Stomach (tissue), 9 donors: Measurements from ENCODE around the gene RFC3. TPM values are rescaled to one million over a fixed set of nuclear protein-coding genes. Genes with fewer than 3 reads are reported as not detected.

Experiments
- DNase-seq, 2 donors: peaks; one replicate each; pipeline versions ENCODE4 v3.0.0 to v3.0.0-alpha.2; 2013 to 2019
- H3K27ac ChIP-seq, 5 donors: fragments of 200-600 bp in 4 of 5; sonication (generic) in 4 of 5; one replicate each; pipeline ENCODE4 v1.5.1; 2013 to 2019; ENCODE audit warnings: mild to moderate bottlenecking in 1 of 5, moderate library complexity in 1 of 5
- H3K27me3 ChIP-seq, 3 donors: fragments of 200-600 bp; sonication (generic); one replicate each; pipeline ENCODE4 v1.5.1; 2017 to 2019; ENCODE audit warnings: mixed run types in 1 of 3
- H3K36me3 ChIP-seq, 4 donors: fragments of 200-600 bp; sonication (generic); 1 replicate in 3 of 4; 2 replicates in 1 of 4; pipeline ENCODE4 v1.5.1; 2016 to 2019
- H3K4me1 ChIP-seq, 4 donors: fragments of 200-600 bp; sonication (generic); one replicate each; pipeline ENCODE4 v1.5.1; 2016 to 2019
- H3K4me3 ChIP-seq, 4 donors: fragments of 200-600 bp; sonication (generic) in 3 of 4; one replicate each; pipeline ENCODE4 v1.5.1; 2016 to 2019; ENCODE audit warnings: mild to moderate bottlenecking in 1 of 4
- H3K9me3 ChIP-seq, 4 donors: fragments of 200-600 bp; sonication (generic); one replicate each; pipeline ENCODE4 v1.5.1; 2016 to 2019
- CTCF ChIP-seq, 7 experiments: fragments of 450-650 bp in 4 of 7; fragments of 200-600 bp in 3 of 7; sonication (generic) in 3 of 7; IDR thresholded peaks; one replicate each; pipeline ENCODE4 v1.5.1; 2016 to 2019; ENCODE audit warnings: antibody characterized with exemption in 7 of 7, control low read depth in 2 of 7, mild to moderate bottlenecking in 1 of 7
- EP300 ChIP-seq: sonication (generic); formaldehyde crosslinking; IDR thresholded peaks from one replicate; pipeline ENCODE4 v1.6.1; 2017; ENCODE audit warnings: antibody characterized with exemption
- POLR2A ChIP-seq, 4 donors: fragments of 450-650 bp; IDR thresholded peaks; one replicate each; pipeline ENCODE4 v1.6.1; 2016; ENCODE audit warnings: antibody characterized with exemption in 4 of 4, control low read depth in 2 of 4, mild to moderate bottlenecking in 1 of 4, moderate library complexity in 1 of 4
- POLR2AphosphoS5 ChIP-seq, 3 donors: sonication (generic); formaldehyde crosslinking; IDR thresholded peaks; one replicate each; pipeline ENCODE4 v1.6.1; 2016; ENCODE audit warnings: antibody characterized with exemption in 3 of 3
- WGBS, 5 donors: extraction: QIAGEN DNeasy Blood & Tissue Kit in 3 of 5; methylation state at CpG; one replicate each; pipeline versions ENCODE4 v1.1.5 to v1.1.7; 2013 to 2018; 5-methylcytosine and 5-hydroxymethylcytosine counted together
- intact Hi-C: fragments of 100-400 bp; cut with DNase I; formaldehyde crosslinking; loops from one replicate; pipeline ENCODE4 v1.15.1; 2023; ENCODE audit warnings: low total_unique reads
- polyA plus RNA-seq, 3 donors: library from polyadenylated mRNA; stranded (reverse); fragments of 200-250 nt; gene quantifications; one replicate each; pipeline ENCODE4 v1.2.3, GENCODE V29; 2013
- total RNA-seq, 5 donors: library from RNA; depleted of rRNA; stranded (reverse); fragments of >200 nt; gene quantifications; one replicate each; pipeline versions ENCODE4 v1.1.0 to v1.2.3, GENCODE V29; 2014 to 2016
- donor health status: healthy with polysubstance abuse.
- donor health status: Bipolar disorder and iron deficiency.
- donor health status: healthy.

The RFC3 gene
- total and polyA plus RNA-seq, 8 donors: 0.58 to 27.7 (median 7.8) TPM

- no peaks in the 10 kb centered on the region for H3K27me3 ChIP-seq
- TF ChIP-seq POLR2A (IDR thresholded peaks at IDR 0.05): no peak
- no peak for TF ChIP-seq CTCF (IDR thresholded peaks at IDR 0.05)
- TF ChIP-seq EP300: no peak
- TF ChIP-seq POLR2AphosphoS5 (IDR thresholded peaks at IDR 0.05): no peak
- H3K4me3 ChIP-seq: no peak overlapping the region
- H3K36me3 ChIP-seq: peaks cover 0 to 11% (median 10%) of the 10 kb centered on the region in 4 donors
- DNase-seq: no peak
- no peak overlapping the region for H3K27ac ChIP-seq
- H3K4me1 ChIP-seq: no peaks in the 10 kb centered on the region
- no peaks in the 10 kb centered on the region for H3K9me3 ChIP-seq
- 79 to 91% (median 85%) methylated on average over 1 of the region's 1 CpG for WGBS, 5 donors
- intact Hi-C loops: no loop called here
These were observed 22.5 kb downstream of the RFC3 start for GRCh38 chr13:33840402-33840801.

DNA sequence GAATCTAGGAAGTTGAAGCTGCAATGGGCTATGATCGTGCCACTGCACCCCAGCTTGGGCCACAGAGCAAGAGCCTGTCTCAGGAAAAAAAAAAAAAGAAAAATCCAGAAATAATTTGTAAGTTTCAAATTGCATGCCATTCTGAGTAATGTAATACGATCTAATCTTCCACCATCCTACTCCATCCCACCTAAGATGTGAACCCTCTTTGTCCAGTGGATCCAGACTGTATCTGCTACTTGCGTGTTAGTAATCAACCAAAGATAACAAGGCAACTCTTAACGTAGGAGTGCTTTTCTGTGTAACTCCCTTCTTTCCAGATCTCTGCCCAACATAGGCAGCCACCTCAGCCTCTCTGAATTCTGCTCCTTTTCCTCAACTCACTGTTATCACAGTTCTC is 24.3 kb downstream of the RFC3 start:
- Histone ChIP-seq H3K36me3 (peaks cover 0 to 10% (median 5%) of the 10 kb centered on the region in 4 donors), H3K27ac (no peak overlapping the region), H3K27me3 (no peaks in the 10 kb centered on the region), H3K9me3 (no peaks in the 10 kb centered on the region), H3K4me3 (no peak overlapping the region), H3K4me1 (no peaks in the 10 kb centered on the region)
- intact Hi-C loops: no loop called here
- whole genome bisulfite sequencing, 5 donors: 79 to 87% (median 85%) methylated on average over 4 of the region's 4 CpGs
- TF ChIP-seq POLR2A (IDR thresholded peaks at IDR 0.05) (no peak), CTCF (IDR thresholded peaks at IDR 0.05) (no peak)
- DNase-seq: no peak

- no peak overlapping the region for H3K4me3 ChIP-seq
- H3K4me1 ChIP-seq: no peaks in the 10 kb centered on the region
- TF ChIP-seq CTCF (IDR thresholded peaks at IDR 0.05) (no peak), POLR2AphosphoS5 (IDR thresholded peaks at IDR 0.05) (no peak), POLR2A (IDR thresholded peaks at IDR 0.05) (no peak)
- H3K27me3 ChIP-seq: no peaks in the 10 kb centered on the region
- peaks cover 0 to 10% (median 5%) of the 10 kb centered on the region in 4 donors for H3K36me3 ChIP-seq
- H3K27ac ChIP-seq: no peak overlapping the region
- no peaks in the 10 kb centered on the region for H3K9me3 ChIP-seq
- intact Hi-C loops: no loop called here
- no peak for DNase-seq
These were observed 25.0 kb downstream of the RFC3 start for GRCh38 chr13:33842986-33843385.

DNA sequence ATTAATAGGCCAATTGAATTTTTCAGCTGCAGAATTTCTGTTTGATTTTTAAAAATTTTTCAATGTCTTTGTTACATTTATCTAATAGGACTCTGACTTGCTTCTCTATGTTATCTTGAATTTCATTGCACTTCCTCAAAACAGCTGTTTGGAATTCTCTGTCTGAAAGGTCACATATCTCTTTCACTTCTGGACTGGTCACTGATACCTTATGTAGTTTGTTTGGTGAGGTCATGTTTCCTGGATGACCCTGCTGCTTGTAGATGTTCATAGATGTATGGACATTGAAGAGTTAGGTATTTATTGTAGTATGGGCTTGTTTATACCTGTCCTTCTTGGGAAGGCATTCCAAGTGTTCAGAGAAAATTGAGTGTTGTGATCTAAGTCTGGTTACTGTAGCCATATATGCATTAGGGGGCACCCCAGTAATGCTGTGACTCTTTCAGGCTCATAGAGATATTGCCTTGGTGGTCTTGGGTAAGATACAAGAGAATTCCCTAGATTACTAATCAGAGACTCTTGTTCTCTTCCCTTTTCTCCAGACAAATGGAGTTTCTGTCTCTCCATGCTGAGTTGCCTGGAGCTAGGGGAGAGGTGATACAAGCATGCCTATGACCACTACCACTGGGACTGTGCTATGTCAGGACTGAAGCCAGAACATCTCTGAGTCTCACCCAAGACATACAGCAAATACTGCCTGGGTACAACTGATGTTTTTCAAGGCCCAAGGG is 27.8 kb downstream of the RFC3 start:
- Histone ChIP-seq H3K4me3 (no peak overlapping the region), H3K9me3 (no peaks in the 10 kb centered on the region), H3K27ac (no peak overlapping the region), H3K36me3 (peaks cover 0 to 10% (median 5%) of the 10 kb centered on the region in 4 donors), H3K4me1 (no peaks in the 10 kb centered on the region), H3K27me3 (no peaks in the 10 kb centered on the region)
- TF ChIP-seq EP300 (no peak), POLR2A (IDR thresholded peaks at IDR 0.05) (no peak), CTCF (IDR thresholded peaks at IDR 0.05) (no peak), POLR2AphosphoS5 (IDR thresholded peaks at IDR 0.05) (no peak)
- intact Hi-C loops: no loop called here
- no peak for DNase-seq
